Erythroblast (primary cell): ENCODE results near the gene FKBP7.

Experiments used
- GATA1 ChIP-seq: IDR thresholded peaks from 2 replicates; pipeline ENCODE4 v1.6.1; 2011; ENCODE audit warnings: low read depth, mild to moderate bottlenecking, control low read depth, low read length, moderate library complexity
- POLR2A ChIP-seq: IDR thresholded peaks from 2 replicates; pipeline ENCODE4 v1.6.1; 2011; ENCODE audit warnings: mild to moderate bottlenecking, low read length

- TF ChIP-seq POLR2A (no peak), GATA1 (no peak)
Measured at GRCh38 chr2:178491612-178492011, 13.2 kb upstream of the FKBP7 start.
